ENCODE data around the gene AMIGO1.

AMIGO1 gene

DNA sequence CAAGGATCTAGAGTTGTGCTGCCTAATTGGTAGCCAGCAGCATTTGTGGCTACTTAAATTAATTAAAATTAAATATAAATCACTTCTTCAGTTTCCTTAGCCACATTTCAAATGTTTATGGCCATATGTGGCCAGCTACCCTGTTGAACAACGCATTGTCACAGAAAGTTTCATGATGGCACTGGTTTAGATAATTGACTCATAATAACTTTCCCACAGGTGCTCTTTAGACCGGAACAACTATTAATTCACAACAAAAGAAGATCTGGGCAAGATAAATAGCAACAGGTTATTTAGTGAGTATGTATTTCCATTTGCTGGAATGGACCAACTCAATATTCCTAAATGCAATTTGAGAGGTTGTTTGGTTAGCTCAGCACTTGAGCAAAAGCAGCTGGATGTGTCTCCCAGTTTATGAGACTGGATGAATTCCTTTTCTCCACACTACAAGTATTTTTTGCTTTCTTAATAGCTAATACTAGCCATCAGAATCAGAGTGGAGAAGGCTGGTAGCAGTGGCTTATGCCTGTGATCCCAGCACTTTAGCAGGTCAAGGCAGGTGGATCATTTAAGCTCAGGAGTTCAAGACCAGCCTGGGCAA is 3.7 kb upstream of the AMIGO1 start:
- TF ChIP-seq, protein P1, sequence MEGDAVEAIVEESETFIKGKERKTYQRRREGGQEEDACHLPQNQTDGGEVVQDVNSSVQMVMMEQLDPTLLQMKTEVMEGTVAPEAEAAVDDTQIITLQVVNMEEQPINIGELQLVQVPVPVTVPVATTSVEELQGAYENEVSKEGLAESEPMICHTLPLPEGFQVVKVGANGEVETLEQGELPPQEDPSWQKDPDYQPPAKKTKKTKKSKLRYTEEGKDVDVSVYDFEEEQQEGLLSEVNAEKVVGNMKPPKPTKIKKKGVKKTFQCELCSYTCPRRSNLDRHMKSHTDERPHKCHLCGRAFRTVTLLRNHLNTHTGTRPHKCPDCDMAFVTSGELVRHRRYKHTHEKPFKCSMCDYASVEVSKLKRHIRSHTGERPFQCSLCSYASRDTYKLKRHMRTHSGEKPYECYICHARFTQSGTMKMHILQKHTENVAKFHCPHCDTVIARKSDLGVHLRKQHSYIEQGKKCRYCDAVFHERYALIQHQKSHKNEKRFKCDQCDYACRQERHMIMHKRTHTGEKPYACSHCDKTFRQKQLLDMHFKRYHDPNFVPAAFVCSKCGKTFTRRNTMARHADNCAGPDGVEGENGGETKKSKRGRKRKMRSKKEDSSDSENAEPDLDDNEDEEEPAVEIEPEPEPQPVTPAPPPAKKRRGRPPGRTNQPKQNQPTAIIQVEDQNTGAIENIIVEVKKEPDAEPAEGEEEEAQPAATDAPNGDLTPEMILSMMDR (IDR thresholded peaks at IDR 0.05; ENCODE audit: low read depth, low read length, missing control alignments): no peak
- Histone ChIP-seq H3K36me3 (replicated peaks) (no peaks in the 10 kb centered on the region), H3K27ac (no peak overlapping the region), H3K4me3 (ENCODE audit: low read depth, low read length) (no peak overlapping the region), H3K27me3 (replicated peaks) (peaks cover 8% of the 10 kb centered on the region)
- DNase-seq: no peak
- in situ Hi-C loops (cut with HindIII; ENCODE audit: low pct_ligation_motif_present, low sequenced_read_pairs): no loop called here

DNA sequence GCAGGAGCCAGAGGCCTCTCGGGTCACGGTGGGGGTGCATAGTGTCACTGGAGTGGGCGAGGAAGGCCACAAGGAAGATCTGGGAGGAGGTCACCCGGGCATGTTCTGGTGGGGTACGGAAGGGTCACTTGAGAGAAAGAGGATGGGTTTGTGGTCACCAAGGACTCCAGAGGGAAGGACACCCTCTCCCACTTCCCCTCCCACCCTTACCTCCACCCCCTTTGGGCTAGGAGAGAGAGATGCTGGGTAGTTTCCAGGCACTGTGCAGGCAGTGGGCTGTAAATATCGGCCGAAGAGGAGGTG is 703 bp downstream of the AMIGO1 start:
- in situ Hi-C loops (cut with HindIII; ENCODE audit: low pct_ligation_motif_present, low sequenced_read_pairs): no loop called here
- DNase-seq: no peak
- no peaks in the 10 kb centered on the region for H3K36me3 ChIP-seq (replicated peaks)
- TF ChIP-seq, protein P1 (IDR thresholded peaks at IDR 0.05; ENCODE audit: low read depth, low read length, missing control alignments): no peak
- H3K4me3 ChIP-seq (ENCODE audit: low read depth, low read length): no peak overlapping the region
- no peak overlapping the region for H3K27ac ChIP-seq
- H3K27me3 ChIP-seq (replicated peaks): peaks cover 8% of the 10 kb centered on the region

DNA sequence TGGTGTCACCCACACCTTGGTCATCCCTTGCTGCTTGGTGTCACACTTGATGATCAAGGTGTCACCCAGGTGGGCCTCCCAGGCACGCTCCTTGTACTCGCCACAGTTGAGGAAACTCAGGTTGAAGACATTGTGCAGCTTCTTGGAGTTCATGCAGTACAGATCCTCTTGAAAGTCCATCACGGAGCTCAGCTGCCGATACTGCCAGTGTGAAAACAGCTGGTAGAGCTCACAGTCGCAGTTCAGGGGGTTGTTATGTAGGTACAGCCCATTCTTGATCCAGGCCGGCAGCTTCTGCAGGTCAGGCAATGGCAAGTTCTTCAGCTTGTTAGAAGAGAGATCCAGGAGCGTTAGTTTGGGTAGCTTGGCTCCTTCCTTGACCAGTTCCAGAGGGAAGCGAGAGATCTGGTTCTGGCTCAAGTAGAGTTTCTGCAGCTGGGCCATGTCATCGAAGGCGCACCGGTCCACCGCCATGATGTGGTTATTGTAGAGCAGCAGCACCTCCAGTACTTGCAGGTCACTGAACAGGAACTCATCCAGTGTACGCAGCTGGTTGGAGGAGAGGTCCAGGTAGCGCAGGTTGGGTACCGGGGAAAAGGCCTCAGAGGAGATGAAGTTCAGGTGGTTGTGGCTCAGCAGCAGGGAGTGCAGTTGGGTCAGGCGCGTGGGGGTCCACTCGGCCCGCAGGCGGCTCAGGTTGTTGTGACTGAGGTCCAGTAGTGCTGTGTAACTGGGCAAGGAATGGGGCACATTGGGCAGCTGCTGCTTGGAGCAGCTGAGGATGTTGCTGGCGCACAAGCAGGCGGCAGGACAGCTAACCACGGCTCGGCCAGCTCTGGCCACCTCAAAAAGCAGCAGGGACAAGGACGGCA is 1.3 kb downstream of the AMIGO1 start:
- H3K4me3 ChIP-seq (ENCODE audit: low read depth, low read length): no peak overlapping the region
- H3K27me3 ChIP-seq (replicated peaks): peaks cover 8% of the 10 kb centered on the region
- H3K36me3 ChIP-seq (replicated peaks): no peaks in the 10 kb centered on the region
- no peak for DNase-seq
- H3K27ac ChIP-seq: no peak overlapping the region
- TF ChIP-seq, protein P1 (IDR thresholded peaks at IDR 0.05; ENCODE audit: low read depth, low read length, missing control alignments): no peak
- in situ Hi-C loops (cut with HindIII; ENCODE audit: low pct_ligation_motif_present, low sequenced_read_pairs): no loop called here

DNA sequence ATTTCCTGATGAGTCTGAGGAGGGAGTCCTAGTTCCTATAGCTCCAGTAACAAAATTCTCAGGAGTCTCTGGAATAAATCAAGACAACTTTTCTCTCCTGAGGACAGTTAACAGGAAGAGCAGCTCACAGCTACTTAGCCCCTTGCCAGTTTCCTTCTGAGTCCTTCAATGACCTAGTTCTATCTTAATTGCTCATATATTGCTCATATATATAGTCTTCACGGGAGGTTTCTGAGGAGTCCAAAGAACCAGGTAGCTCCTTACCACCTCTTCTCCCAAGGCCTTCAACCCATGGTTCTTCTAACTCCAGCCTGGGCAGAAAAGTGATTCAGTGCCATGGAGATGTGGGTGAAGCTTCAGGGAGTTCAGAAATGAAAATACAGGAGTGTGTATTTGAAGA is 4.6 kb downstream of the AMIGO1 start:
- TF ChIP-seq, protein P1 (IDR thresholded peaks at IDR 0.05; ENCODE audit: low read depth, low read length, missing control alignments): no peak
- no peak overlapping the region for H3K27ac ChIP-seq
- in situ Hi-C loops (cut with HindIII; ENCODE audit: low pct_ligation_motif_present, low sequenced_read_pairs): no loop called here
- no peak for DNase-seq
- no peaks in the 10 kb centered on the region for H3K36me3 ChIP-seq (replicated peaks)
- peaks cover 4% of the 10 kb centered on the region for H3K27me3 ChIP-seq (replicated peaks)
- no peak overlapping the region for H3K4me3 ChIP-seq (ENCODE audit: low read depth, low read length)

DNA sequence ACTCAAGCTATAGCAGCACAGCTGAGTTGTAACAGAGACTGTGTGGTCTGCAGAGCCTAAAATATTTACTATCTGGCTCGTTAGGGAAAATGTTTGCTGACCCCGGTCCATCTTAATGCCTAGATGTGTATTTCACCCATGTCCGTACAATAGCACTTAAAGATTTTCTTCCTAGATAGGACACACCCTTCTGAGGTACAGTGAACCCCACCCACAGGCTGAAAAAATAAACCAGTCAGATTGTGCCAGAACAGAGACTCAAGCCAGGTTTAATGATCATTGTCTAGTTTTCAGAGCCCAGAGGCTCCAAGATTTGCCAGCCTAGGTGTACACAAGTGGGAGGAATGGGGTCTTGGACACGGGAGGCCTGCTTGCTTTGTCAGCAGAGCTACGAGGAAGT is 5.6 kb downstream of the AMIGO1 start:
- no peak for DNase-seq
- in situ Hi-C loops (cut with HindIII; ENCODE audit: low pct_ligation_motif_present, low sequenced_read_pairs): no loop called here
- H3K4me3 ChIP-seq (ENCODE audit: low read depth, low read length): no peak overlapping the region

More for the DNA sequence above, 5.6 kb downstream of the AMIGO1 start:
- peaks cover under 1% of the 10 kb centered on the region for H3K27me3 ChIP-seq (replicated peaks)
- no peaks in the 10 kb centered on the region for H3K36me3 ChIP-seq (replicated peaks)
- TF ChIP-seq, protein P1 (IDR thresholded peaks at IDR 0.05; ENCODE audit: low read depth, low read length, missing control alignments): no peak
- no peak overlapping the region for H3K27ac ChIP-seq

Measured in brain microvascular endothelial cell (primary cell).